ENCODE measurements around the gene MYO1F.

Gene MYO1F

DNA sequence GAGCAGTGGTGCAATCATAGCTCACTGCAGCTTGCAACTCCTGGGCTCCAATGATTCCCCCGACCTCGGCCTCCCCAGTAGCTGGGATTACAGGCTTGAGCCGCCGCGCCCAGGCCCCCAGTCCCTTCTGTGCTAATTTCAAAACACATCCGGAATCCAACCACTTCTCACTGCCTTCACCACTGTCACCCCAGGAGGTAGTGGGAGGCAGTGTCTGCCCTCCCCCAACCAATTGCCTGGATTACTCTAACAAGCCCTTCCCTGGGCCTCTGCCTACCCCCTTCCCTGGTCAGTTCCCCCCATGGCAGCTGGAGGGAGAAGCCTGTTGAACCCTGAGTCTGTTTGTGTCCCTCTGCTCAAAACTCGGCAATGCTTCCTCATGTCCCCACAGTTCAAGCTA lies 77.1 kb downstream of the MYO1F start:
- Histone ChIP-seq H3K9ac (ENCODE audit: low read length) (no peak overlapping the region), H3K36me3 (ENCODE audit: insufficient read depth, low read length) (no peaks in the 10 kb centered on the region), H3F3A (ENCODE audit: insufficient read depth, low read length) (no peaks in the 10 kb centered on the region), H3K79me2 (ENCODE audit: insufficient read depth, low read length) (no peaks in the 10 kb centered on the region), H3K9me3 (ENCODE audit: low read length) (no peaks in the 10 kb centered on the region), H3K4me3 (ENCODE audit: low read depth, low read length, poor library complexity, severe bottlenecking) (no peak overlapping the region), H3K9me2 (ENCODE audit: low read depth, low read length) (no peaks in the 10 kb centered on the region), H2AFZ (ENCODE audit: low read length) (no peak overlapping the region), H4K20me1 (ENCODE audit: insufficient read depth, low read length) (no peaks in the 10 kb centered on the region), H3K4me1 (ENCODE audit: insufficient read depth, low read length, severe bottlenecking) (no peaks in the 10 kb centered on the region), H3K4me2 (ENCODE audit: low read length) (no peak overlapping the region), H3K27ac (ENCODE audit: low read depth, low read length, poor library complexity, severe bottlenecking) (no peak overlapping the region), H3K27me3 (ENCODE audit: insufficient read depth, low read length) (no peaks in the 10 kb centered on the region)
- TF ChIP-seq EZH2 (IDR thresholded peaks at IDR 0.05; ENCODE audit: borderline replicate concordance, low read length) = no peak
- TF ChIP-seq, protein P1, sequence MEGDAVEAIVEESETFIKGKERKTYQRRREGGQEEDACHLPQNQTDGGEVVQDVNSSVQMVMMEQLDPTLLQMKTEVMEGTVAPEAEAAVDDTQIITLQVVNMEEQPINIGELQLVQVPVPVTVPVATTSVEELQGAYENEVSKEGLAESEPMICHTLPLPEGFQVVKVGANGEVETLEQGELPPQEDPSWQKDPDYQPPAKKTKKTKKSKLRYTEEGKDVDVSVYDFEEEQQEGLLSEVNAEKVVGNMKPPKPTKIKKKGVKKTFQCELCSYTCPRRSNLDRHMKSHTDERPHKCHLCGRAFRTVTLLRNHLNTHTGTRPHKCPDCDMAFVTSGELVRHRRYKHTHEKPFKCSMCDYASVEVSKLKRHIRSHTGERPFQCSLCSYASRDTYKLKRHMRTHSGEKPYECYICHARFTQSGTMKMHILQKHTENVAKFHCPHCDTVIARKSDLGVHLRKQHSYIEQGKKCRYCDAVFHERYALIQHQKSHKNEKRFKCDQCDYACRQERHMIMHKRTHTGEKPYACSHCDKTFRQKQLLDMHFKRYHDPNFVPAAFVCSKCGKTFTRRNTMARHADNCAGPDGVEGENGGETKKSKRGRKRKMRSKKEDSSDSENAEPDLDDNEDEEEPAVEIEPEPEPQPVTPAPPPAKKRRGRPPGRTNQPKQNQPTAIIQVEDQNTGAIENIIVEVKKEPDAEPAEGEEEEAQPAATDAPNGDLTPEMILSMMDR (IDR thresholded peaks at IDR 0.05; ENCODE audit: low read length) = no peak

DNA sequence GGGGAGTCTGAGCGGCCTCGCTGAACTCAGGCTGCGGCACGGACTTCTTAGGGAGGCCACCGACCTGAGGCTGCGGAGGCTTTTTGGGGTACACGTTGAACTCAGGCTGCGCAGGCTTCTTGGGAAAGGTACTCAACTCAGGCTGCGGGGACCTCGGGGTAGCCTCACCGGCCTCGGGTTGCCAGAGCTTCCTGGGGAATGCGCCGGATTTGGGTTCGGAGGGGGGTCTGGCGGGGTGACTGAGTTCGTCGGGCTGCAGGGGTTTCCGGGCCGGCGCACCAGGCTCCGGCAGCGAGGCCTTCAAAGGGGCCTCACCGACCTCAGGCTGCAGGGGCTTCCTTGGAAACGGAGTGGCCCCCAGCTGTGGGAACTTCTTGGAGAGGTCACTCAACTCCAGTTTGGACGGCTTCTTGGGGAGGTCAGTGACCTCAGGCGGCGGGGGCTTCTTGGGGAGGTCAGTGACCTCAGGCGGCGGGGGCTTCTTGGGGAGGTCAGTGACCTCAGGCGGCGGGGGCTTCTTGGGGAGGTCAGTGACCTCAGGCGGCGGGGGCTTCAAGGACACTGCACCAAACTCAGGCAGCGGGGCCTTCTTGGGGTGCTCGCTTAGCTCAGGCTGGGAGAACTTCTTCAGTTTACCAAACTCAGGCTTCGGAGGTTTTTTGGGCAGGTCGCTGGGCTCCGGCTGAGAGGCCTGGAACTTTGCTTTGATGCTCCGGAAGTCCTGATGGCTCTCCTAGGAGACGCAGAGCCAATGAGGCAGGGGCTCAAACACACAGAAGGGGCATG lies 78.0 kb downstream of the MYO1F start:
- TF ChIP-seq EZH2 (IDR thresholded peaks at IDR 0.05; ENCODE audit: borderline replicate concordance, low read length) = no peak
- TF ChIP-seq, protein P1 (IDR thresholded peaks at IDR 0.05; ENCODE audit: low read length) = no peak
- no peak overlapping the region for H3K9ac ChIP-seq (ENCODE audit: low read length)
- no peak overlapping the region for H2AFZ ChIP-seq (ENCODE audit: low read length)
- no peaks in the 10 kb centered on the region for H3K36me3 ChIP-seq (ENCODE audit: insufficient read depth, low read length)
- H3K79me2 ChIP-seq (ENCODE audit: insufficient read depth, low read length) = no peaks in the 10 kb centered on the region
- H3K27me3 ChIP-seq (ENCODE audit: insufficient read depth, low read length) = no peaks in the 10 kb centered on the region
- H3K27ac ChIP-seq (ENCODE audit: low read depth, low read length, poor library complexity, severe bottlenecking) = no peak overlapping the region
- no peaks in the 10 kb centered on the region for H3K9me2 ChIP-seq (ENCODE audit: low read depth, low read length)
- no peaks in the 10 kb centered on the region for H3K9me3 ChIP-seq (ENCODE audit: low read length)
- H4K20me1 ChIP-seq (ENCODE audit: insufficient read depth, low read length) = no peaks in the 10 kb centered on the region
- no peaks in the 10 kb centered on the region for H3F3A ChIP-seq (ENCODE audit: insufficient read depth, low read length)
- no peak overlapping the region for H3K4me3 ChIP-seq (ENCODE audit: low read depth, low read length, poor library complexity, severe bottlenecking)
- H3K4me2 ChIP-seq (ENCODE audit: low read length) = no peak overlapping the region
- no peaks in the 10 kb centered on the region for H3K4me1 ChIP-seq (ENCODE audit: insufficient read depth, low read length, severe bottlenecking)

DNA sequence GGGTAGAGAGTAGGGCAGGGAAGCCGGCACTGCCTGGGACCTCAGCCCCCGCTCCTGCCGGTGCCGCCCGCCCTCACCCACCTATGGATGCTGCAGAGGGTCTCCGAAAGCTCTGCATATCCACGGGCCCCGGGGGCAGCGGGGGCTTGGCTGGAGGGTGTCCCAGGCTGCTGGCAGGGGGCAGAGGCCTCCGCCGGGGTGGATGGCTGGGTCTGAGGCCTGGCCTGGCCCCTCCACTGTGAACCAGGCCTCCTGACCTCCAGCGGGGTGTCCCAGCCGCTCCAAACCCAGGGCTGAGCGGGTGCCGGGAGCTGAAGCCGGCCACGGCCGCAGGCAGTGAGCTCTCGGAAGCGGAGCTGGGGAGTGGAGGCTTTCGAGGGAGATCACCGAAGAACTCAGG lies 78.9 kb downstream of the MYO1F start:
- Histone ChIP-seq H3K4me3 (ENCODE audit: low read depth, low read length, poor library complexity, severe bottlenecking) (no peak overlapping the region), H3K9me2 (ENCODE audit: low read depth, low read length) (no peaks in the 10 kb centered on the region), H3K4me1 (ENCODE audit: insufficient read depth, low read length, severe bottlenecking) (no peaks in the 10 kb centered on the region), H3K27me3 (ENCODE audit: insufficient read depth, low read length) (no peaks in the 10 kb centered on the region), H2AFZ (ENCODE audit: low read length) (no peak overlapping the region), H3K9ac (ENCODE audit: low read length) (no peak overlapping the region), H3K27ac (ENCODE audit: low read depth, low read length, poor library complexity, severe bottlenecking) (no peak overlapping the region), H4K20me1 (ENCODE audit: insufficient read depth, low read length) (no peaks in the 10 kb centered on the region), H3K4me2 (ENCODE audit: low read length) (no peak overlapping the region), H3K9me3 (ENCODE audit: low read length) (no peaks in the 10 kb centered on the region), H3K79me2 (ENCODE audit: insufficient read depth, low read length) (no peaks in the 10 kb centered on the region), H3K36me3 (ENCODE audit: insufficient read depth, low read length) (no peaks in the 10 kb centered on the region), H3F3A (ENCODE audit: insufficient read depth, low read length) (no peaks in the 10 kb centered on the region)
- TF ChIP-seq EZH2 (IDR thresholded peaks at IDR 0.05; ENCODE audit: borderline replicate concordance, low read length) = no peak
- TF ChIP-seq, protein P1 (IDR thresholded peaks at IDR 0.05; ENCODE audit: low read length) = no peak

Measured in OCI-LY1 (cell line).